ENCODE data around the gene HBM. TPM values are rescaled to one million over a fixed set of nuclear protein-coding genes. Genes with fewer than 3 reads are reported as not detected.

Gene HBM
- total RNA-seq, 4 donors from 2014 or later: 3.0 TPM; not detected in 3

- H3K27ac ChIP-seq: peak overlapping the region; percentile 62 to 90 (median 88)
- no peaks in the 10 kb centered on the region for H3K9me3 ChIP-seq
- TF ChIP-seq EP300 (IDR thresholded peaks at IDR 0.05) (no peak), POLR2AphosphoS5 (IDR thresholded peaks at IDR 0.05) (no peak), CTCF (IDR thresholded peaks at IDR 0.05) (no peak), POLR2A (IDR thresholded peaks at IDR 0.05) (no peak)
- ATAC-seq: peak; percentile 23
- no peaks in the 10 kb centered on the region for H3K36me3 ChIP-seq
- no CpG with 5 or more reads among the region's 30 CpGs for WGBS, 2 donors (ENCODE audit: low coverage in 1 of 2)
- peaks cover 9% of the 10 kb centered on the region for H3K27me3 ChIP-seq
- H3K4me3 ChIP-seq: peak overlapping the region; percentile 84 to 99
- peaks cover 0 to 27% (median 0%) of the 10 kb centered on the region in 3 donors for H3K4me1 ChIP-seq
Observed at GRCh38 chr16:138049-138417, 27.7 kb upstream of the HBM start.

GRCh38 chr16:140175-140857, 25.5 kb upstream of the HBM start:
- Histone ChIP-seq H3K27me3 (peaks cover 30% of the 10 kb centered on the region), H3K27ac (no peak overlapping the region), H3K36me3 (no peaks in the 10 kb centered on the region), H3K4me3 (no peak overlapping the region), H3K9me3 (no peaks in the 10 kb centered on the region), H3K4me1 (peaks cover 0 to 27% (median 0%) of the 10 kb centered on the region in 3 donors)
- no peak for TF ChIP-seq POLR2A (IDR thresholded peaks at IDR 0.05)
- TF ChIP-seq CTCF (IDR thresholded peaks at IDR 0.05): no peak
- no peak for TF ChIP-seq EP300 (IDR thresholded peaks at IDR 0.05)
- no peak for TF ChIP-seq POLR2AphosphoS5 (IDR thresholded peaks at IDR 0.05)
- ATAC-seq: no peak
- 47 to 55% methylated on average over 10 of the region's 10 CpGs for WGBS, 2 donors (ENCODE audit: low coverage in 1 of 2)

GRCh38 chr16:142405-142967, 23.3 kb upstream of the HBM start:
- TF ChIP-seq EP300 (IDR thresholded peaks at IDR 0.05) (no peak), POLR2AphosphoS5 (IDR thresholded peaks at IDR 0.05) (no peak), POLR2A (IDR thresholded peaks at IDR 0.05) (no peak), CTCF (IDR thresholded peaks at IDR 0.05) (no peak)
- no peaks in the 10 kb centered on the region for H3K36me3 ChIP-seq
- peaks cover 0 to 12% (median 0%) of the 10 kb centered on the region in 3 donors for H3K4me1 ChIP-seq
- H3K27me3 ChIP-seq: peaks cover 47% of the 10 kb centered on the region
- H3K9me3 ChIP-seq: no peaks in the 10 kb centered on the region
- no peak overlapping the region for H3K4me3 ChIP-seq
- H3K27ac ChIP-seq: no peak overlapping the region
- ATAC-seq: no peak
- 61 to 63% methylated on average over 5 to 9 of the region's 12 CpGs for WGBS, 2 donors (ENCODE audit: low coverage in 1 of 2)

GRCh38 chr16:143047-143446, 22.7 kb upstream of the HBM start:
- peaks cover 47% of the 10 kb centered on the region for H3K27me3 ChIP-seq
- peaks cover 0 to 7% (median 0%) of the 10 kb centered on the region in 3 donors for H3K4me1 ChIP-seq
- no peak for TF ChIP-seq CTCF (IDR thresholded peaks at IDR 0.05)
- no peak for TF ChIP-seq POLR2A (IDR thresholded peaks at IDR 0.05)
- TF ChIP-seq EP300 (IDR thresholded peaks at IDR 0.05): no peak
- TF ChIP-seq POLR2AphosphoS5 (IDR thresholded peaks at IDR 0.05): no peak
- no peaks in the 10 kb centered on the region for H3K9me3 ChIP-seq
- 83% methylated on average over 2 of the region's 6 CpGs; no CpG with 5 or more reads in 1 of the 2 donors for WGBS, 2 donors (ENCODE audit: low coverage in 1 of 2)
- H3K27ac ChIP-seq: no peak overlapping the region
- H3K36me3 ChIP-seq: no peaks in the 10 kb centered on the region
- H3K4me3 ChIP-seq: no peak overlapping the region
- ATAC-seq: no peak

- Histone ChIP-seq H3K36me3 (no peaks in the 10 kb centered on the region), H3K9me3 (no peaks in the 10 kb centered on the region), H3K27me3 (peaks cover 47% of the 10 kb centered on the region), H3K27ac (no peak overlapping the region), H3K4me1 (peaks cover 0 to 7% (median 0%) of the 10 kb centered on the region in 3 donors), H3K4me3 (no peak overlapping the region)
- no peak for ATAC-seq
- whole genome bisulfite sequencing, 2 donors (ENCODE audit: low coverage in 1 of 2): 60 to 66% methylated on average over 3 of the region's 6 CpGs
- TF ChIP-seq CTCF (IDR thresholded peaks at IDR 0.05): no peak
- no peak for TF ChIP-seq EP300 (IDR thresholded peaks at IDR 0.05)
Observed at GRCh38 chr16:143456-143855, 22.3 kb upstream of the HBM start.

Measured in gastroesophageal sphincter (tissue), 4 donors.